OCI-LY3 (cell line): ENCODE data around the gene CTNND2.

Source experiments
- H2AFZ ChIP-seq: fragments of 200-600, 300-600 bp; shearing (Covaris generic); 2 replicates; pipeline ENCODE4 v1.6.0; 2014; ENCODE audit warnings: antibody characterized with exemption, low read depth, low read length
- H3K27ac ChIP-seq: fragments of 200-600, 300-600 bp; sonication (generic); 2 replicates; pipeline ENCODE4 v1.5.1; 2014; ENCODE audit warnings: mild to moderate bottlenecking, low read length, moderate library complexity, mixed read lengths
- H3K27me3 ChIP-seq: fragments of 200-600, 300-600 bp; sonication (generic); 2 replicates; pipeline ENCODE4 v1.6.1; 2014; ENCODE audit warnings: low read depth, low read length, mixed read lengths
- H3K36me3 ChIP-seq: fragments of 200-600, 300-600 bp; sonication (generic); replicated peaks from 2 replicates; pipeline ENCODE3; 2014; ENCODE audit warnings: low read depth, low read length, mixed read lengths
- H3K4me1 ChIP-seq: fragments of 300-600, 200-600 bp; sonication (generic); 2 replicates; pipeline ENCODE4 v1.6.1; 2014; ENCODE audit warnings: low read length, mixed read lengths
- H3K4me2 ChIP-seq: fragments of 200-600, 300-600 bp; sonication (generic); 2 replicates; pipeline ENCODE4 v1.6.1; 2014; ENCODE audit warnings: low read length, mixed read lengths
- H3K4me3 ChIP-seq: fragments of 300-600, 200-600 bp; sonication (generic); 2 replicates; pipeline ENCODE4 v1.5.1; 2014; ENCODE audit warnings: antibody characterized with exemption, mild to moderate bottlenecking, low read length, moderate library complexity
- H3K79me2 ChIP-seq: fragments of 300-600, 200-600 bp; shearing (Covaris generic); 2 replicates; pipeline ENCODE4 v1.6.1; 2014; ENCODE audit warnings: mild to moderate bottlenecking, low read length, mixed read lengths
- H3K9ac ChIP-seq: fragments of 300-600, 200-600 bp; shearing (Covaris generic); 2 replicates; pipeline ENCODE4 v1.6.0; 2014; ENCODE audit warnings: mild to moderate bottlenecking, low read length, moderate library complexity
- H3K9me3 ChIP-seq: fragments of 200-600, 300-600 bp; shearing (Covaris generic); 2 replicates; pipeline ENCODE4 v1.6.1; 2014; ENCODE audit warnings: low read length, mixed read lengths; ENCODE audit not compliant: insufficient read depth
- H4K20me1 ChIP-seq: fragments of 200-600, 300-600 bp; sonication (generic); 2 replicates; pipeline ENCODE4 v1.6.1; 2016; ENCODE audit warnings: low read length, mixed read lengths; ENCODE audit not compliant: insufficient read depth
- CTCF ChIP-seq: fragments of 200-600, 300-600 bp; sonication (generic); IDR thresholded peaks from 2 replicates; pipeline ENCODE4 v1.5.1; 2014; ENCODE audit warnings: antibody characterized with exemption, low read length, low read depth
- EZH2phosphoT487 ChIP-seq: fragments of 200-600 bp; shearing (Covaris generic); IDR thresholded peaks from 2 replicates; pipeline ENCODE4 v1.6.1; 2018; ENCODE audit warnings: antibody characterized with exemption, mixed run types, low read depth

Gene CTNND2

DNA sequence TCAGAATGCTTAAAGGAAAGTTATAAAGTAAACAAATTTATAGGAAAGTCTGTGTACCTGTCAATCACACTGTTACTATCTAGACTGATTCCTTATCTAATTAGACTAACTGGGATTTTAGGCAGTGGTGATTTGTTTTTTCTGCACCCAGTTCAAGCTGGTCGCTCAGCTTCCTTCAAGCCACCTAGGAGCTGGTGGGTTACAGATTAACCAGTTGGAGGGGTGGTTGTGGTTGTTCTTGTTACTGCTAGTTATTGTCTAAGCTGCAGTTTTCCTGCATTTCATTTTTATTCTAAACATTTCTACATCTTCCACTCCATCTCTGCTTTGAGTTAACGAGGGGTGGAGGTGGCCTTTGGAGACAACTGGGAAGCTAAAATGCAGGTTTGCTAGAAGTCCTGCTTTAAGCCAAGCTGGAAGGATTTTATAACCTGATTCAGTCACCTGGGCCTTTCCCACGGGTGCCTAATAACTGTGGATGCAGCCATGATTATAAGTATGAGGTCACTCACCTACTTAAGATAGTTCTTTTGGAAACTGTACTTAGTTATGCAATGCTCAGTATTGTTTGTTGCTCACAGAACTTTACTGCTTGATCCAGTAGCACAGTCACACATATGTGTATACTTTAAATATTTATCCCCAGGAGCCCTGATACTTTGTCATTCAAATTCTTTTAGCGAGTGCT lies 839.3 kb downstream of the CTNND2 start:
- H4K20me1 ChIP-seq, result no peaks in the 10 kb centered on the region
- H3K4me3 ChIP-seq, result no peak overlapping the region
- H3K4me2 ChIP-seq, result no peak overlapping the region
- no peaks in the 10 kb centered on the region for H3K4me1 ChIP-seq
- H3K9me3 ChIP-seq, result no peaks in the 10 kb centered on the region
- H3K27me3 ChIP-seq, result no peaks in the 10 kb centered on the region
- no peak for TF ChIP-seq EZH2phosphoT487
- no peaks in the 10 kb centered on the region for H3K79me2 ChIP-seq
- H3K36me3 ChIP-seq, result no peaks in the 10 kb centered on the region
- no peak overlapping the region for H3K27ac ChIP-seq
- H2AFZ ChIP-seq, result no peak overlapping the region
- no peak overlapping the region for H3K9ac ChIP-seq

DNA sequence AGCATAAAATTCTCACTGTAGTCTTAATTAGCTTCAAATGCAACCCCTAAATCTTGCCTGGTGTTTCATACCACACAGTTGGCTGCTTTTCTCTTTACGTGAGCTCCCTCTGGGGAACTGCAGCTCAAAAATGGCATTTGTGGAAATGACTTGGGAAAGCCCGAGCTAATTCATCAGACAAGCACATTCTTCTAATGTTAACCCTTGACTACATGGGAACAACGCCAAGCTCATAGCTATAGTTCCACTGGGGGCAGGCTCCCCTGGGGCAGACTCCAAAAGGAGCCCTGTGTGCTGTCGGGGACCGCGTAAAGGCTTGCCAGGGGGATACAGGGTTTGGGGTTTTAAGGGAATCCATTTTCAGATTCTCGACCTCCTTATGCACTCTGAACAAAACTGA lies 841.8 kb downstream of the CTNND2 start:
- Histone ChIP-seq H3K27me3 (no peaks in the 10 kb centered on the region), H3K4me3 (no peak overlapping the region), H3K79me2 (no peaks in the 10 kb centered on the region), H3K9me3 (no peaks in the 10 kb centered on the region), H3K4me2 (no peak overlapping the region), H4K20me1 (no peaks in the 10 kb centered on the region), H3K36me3 (no peaks in the 10 kb centered on the region), H3K4me1 (no peaks in the 10 kb centered on the region), H3K27ac (no peak overlapping the region), H2AFZ (no peak overlapping the region), H3K9ac (no peak overlapping the region)
- TF ChIP-seq EZH2phosphoT487, result no peak

DNA sequence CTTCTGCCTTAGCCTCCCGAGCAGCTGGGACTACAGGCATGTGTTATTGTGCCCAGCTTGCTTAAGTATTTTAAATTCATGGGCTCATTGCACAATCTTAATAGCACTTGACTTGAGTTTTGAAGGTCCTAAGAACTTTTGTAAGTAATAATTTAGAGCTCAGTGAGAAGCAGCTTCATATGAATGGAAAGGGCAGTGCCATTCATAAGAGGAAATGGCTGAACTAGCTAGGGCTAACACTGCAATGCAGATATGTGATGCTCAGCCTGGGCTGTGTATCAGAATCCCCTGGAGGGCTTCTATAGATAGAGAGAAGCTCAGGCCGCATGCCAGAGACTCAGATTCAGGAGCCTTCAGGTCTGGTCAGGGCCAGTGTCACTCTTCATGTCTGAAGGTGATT lies 847.7 kb downstream of the CTNND2 start:
- H3K36me3 ChIP-seq, result no peaks in the 10 kb centered on the region
- no peak overlapping the region for H3K4me3 ChIP-seq
- no peak overlapping the region for H2AFZ ChIP-seq
- no peak overlapping the region for H3K4me2 ChIP-seq
- no peaks in the 10 kb centered on the region for H3K4me1 ChIP-seq
- TF ChIP-seq CTCF, result no peak
- no peak for TF ChIP-seq EZH2phosphoT487
- no peak overlapping the region for H3K27ac ChIP-seq
- no peaks in the 10 kb centered on the region for H4K20me1 ChIP-seq
- no peak overlapping the region for H3K9ac ChIP-seq
- no peaks in the 10 kb centered on the region for H3K27me3 ChIP-seq
- H3K9me3 ChIP-seq, result no peaks in the 10 kb centered on the region
- H3K79me2 ChIP-seq, result no peaks in the 10 kb centered on the region

- Histone ChIP-seq H2AFZ (no peak overlapping the region), H3K27ac (no peak overlapping the region), H3K4me3 (no peak overlapping the region), H3K4me2 (no peak overlapping the region), H3K36me3 (no peaks in the 10 kb centered on the region), H3K27me3 (no peaks in the 10 kb centered on the region), H3K9me3 (no peaks in the 10 kb centered on the region), H3K79me2 (no peaks in the 10 kb centered on the region), H3K4me1 (no peaks in the 10 kb centered on the region), H4K20me1 (no peaks in the 10 kb centered on the region), H3K9ac (no peak overlapping the region)
- TF ChIP-seq EZH2phosphoT487 (no peak), CTCF (no peak)
Measured at GRCh38 chr5:11054014-11054413, 850.2 kb downstream of the CTNND2 start.

GRCh38 chr5:11052871-11053270 lies 851.4 kb downstream of the CTNND2 start:
- H3K4me2 ChIP-seq, result no peak overlapping the region
- H3K27me3 ChIP-seq, result no peaks in the 10 kb centered on the region
- no peak overlapping the region for H3K9ac ChIP-seq
- no peak overlapping the region for H3K27ac ChIP-seq
- H3K9me3 ChIP-seq, result no peaks in the 10 kb centered on the region
- no peaks in the 10 kb centered on the region for H3K36me3 ChIP-seq
- no peak overlapping the region for H3K4me3 ChIP-seq
- H3K4me1 ChIP-seq, result no peaks in the 10 kb centered on the region
- TF ChIP-seq EZH2phosphoT487 (no peak), CTCF (no peak)
- H2AFZ ChIP-seq, result no peak overlapping the region
- no peaks in the 10 kb centered on the region for H4K20me1 ChIP-seq
- no peaks in the 10 kb centered on the region for H3K79me2 ChIP-seq
